GM19351 (cell line): ENCODE measurements around the gene ACTMAP.

Experiments
- ATAC-seq: cut with Tn5 transposase; IDR thresholded peaks from one replicate; pipeline ENCODE4 v1.9.1; 2021; ENCODE audit warnings: mild to moderate bottlenecking, moderate library complexity; ENCODE audit not compliant: unreplicated experiment

ACTMAP gene

DNA sequence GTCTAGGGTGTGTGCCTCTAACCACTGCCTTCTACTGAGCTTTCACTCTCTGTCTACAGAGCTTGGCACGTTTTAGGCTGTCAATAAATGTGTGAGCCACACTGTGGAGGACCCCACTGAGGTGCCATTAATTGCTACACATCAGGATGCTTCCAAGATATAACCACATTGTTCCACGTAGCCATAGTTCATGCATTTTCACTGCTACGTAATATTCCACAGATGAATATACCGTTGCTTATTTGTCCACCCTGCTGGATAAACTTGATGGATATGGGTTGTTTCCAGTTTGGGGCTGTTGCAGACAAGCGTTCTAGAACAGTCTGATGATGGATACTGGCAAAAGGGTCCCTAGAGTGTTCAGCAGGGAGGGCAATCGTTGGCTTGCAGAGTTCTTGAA lies 48.5 kb downstream of the ACTMAP start:
- ATAC-seq, result no peak

DNA sequence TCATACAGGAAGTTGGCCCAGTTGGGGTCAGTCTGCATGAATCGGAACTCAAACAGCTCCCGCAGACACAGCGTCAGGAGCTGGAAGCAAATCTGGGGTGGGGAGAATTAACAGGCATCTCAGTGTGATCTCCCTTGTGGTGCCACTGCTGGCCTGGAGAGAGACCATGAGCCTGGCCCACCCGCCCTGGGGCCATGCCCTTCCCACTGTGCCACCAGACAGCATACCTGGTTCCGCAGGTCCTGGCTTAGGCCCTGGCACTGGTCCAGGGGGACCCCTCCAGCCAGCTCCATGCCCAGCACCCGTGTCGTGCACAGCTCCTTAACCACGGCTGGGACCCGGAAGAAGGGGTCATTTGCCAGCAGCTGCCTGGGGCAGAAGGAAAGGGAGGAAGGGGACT lies 50.2 kb downstream of the ACTMAP start:
- ATAC-seq, result no peak

DNA sequence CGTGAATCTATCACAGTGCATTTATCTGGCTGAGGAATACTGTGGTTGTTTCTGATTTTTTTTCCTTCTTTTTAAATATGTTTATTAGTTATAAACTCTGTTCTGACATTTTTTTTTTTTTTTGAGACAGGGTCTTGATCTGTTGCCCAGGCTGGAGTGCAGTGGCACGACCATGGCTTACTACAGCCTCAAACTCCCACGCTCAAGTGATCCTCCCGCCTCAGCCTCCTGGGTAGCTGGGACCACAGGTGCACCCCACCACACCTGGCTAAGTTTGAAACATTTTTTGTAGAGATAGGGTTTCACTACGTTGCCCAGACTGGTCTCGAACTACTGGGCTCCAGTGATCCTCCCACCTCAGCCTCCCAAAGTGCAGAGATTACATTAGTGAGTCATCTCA lies 53.3 kb downstream of the ACTMAP start:
- no peak for ATAC-seq

DNA sequence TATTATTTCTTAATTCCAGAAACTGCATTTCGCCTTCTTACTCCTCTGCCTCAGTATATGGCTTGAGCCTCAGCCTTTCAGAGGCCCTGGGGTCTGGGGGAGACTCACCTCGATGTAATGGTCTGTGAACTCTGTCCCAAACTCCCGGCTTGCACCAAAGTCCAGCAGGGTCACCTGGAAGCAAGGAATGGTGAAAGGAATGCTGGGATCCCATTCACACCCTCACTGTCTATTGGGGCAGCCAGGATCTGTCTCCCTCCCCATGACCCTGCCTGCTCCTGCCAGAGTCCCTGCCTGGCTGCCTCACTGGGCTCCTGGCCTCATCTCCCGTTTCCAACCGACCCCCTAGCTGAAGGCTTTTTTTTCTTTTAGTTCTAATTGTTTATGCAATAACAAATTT lies 54.4 kb downstream of the ACTMAP start:
- ATAC-seq, result no peak

DNA sequence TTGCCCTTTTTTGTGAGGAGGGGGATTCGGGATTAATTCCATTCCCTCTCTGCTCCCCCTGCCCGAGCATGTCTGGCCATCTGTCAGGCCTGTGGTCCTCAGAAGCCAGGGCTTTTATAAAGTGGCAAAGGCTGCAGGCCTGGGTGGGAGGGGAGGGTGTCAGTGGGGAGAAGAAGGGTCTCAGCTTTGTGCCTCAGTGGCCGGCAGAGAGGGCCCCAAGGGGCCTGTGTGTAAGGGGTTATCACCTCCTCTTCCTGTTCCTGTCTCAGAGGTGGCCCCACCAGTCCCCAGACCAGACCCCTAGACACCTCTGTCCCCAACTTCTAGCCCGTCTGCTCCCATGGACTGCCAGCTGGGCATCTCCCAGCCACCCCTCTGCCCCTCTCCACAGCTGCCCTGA lies 56.4 kb downstream of the ACTMAP start:
- no peak for ATAC-seq

DNA sequence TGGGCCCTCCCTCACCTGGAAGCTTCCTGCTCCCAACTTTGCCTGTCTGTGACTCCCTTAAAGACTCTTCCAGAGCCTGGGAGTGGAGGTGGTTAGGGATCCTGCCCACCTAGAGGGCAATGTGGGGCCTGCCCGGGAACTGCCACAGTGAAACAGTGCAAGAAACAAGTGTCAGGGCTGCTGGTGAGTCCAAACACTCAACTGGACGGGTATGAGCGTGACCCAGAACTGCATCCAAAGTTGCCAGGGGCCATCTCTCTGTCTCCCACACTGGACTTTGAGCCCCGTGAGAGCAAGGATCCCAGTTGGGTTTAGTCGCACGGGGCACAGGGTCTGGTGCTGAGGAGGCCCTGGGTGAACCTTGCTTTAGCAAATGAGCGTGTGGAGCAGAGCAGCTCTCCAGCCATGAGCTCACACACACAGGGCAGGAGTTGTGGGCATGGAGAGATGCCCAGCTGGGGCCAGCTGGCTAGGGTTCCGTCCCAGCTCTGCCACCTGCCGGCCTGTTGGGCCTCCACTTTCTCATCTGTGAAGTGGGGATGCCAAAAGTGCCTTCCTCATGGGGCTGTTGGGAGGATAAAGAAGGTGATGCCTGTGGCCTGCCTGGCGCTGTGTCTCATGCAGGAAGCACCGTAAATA lies 57.0 kb downstream of the ACTMAP start:
- no peak for ATAC-seq

DNA sequence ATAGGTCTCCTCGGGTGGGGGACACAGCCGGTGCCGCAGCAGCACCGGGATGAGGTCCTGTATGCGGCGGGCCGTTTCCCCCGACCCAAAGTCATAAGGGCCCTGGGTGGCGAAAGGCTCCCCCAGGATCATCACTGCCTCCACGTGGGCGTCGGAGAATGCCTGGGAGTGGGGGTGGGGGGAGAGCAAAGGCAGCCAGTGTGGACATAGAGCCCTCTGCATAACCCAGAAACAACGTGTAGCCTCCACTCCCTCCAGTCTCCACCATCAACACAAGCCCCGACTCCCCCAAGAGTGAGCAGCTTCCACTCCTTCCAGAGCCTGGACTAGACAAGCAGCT lies 58.1 kb downstream of the ACTMAP start:
- ATAC-seq, result no peak

DNA sequence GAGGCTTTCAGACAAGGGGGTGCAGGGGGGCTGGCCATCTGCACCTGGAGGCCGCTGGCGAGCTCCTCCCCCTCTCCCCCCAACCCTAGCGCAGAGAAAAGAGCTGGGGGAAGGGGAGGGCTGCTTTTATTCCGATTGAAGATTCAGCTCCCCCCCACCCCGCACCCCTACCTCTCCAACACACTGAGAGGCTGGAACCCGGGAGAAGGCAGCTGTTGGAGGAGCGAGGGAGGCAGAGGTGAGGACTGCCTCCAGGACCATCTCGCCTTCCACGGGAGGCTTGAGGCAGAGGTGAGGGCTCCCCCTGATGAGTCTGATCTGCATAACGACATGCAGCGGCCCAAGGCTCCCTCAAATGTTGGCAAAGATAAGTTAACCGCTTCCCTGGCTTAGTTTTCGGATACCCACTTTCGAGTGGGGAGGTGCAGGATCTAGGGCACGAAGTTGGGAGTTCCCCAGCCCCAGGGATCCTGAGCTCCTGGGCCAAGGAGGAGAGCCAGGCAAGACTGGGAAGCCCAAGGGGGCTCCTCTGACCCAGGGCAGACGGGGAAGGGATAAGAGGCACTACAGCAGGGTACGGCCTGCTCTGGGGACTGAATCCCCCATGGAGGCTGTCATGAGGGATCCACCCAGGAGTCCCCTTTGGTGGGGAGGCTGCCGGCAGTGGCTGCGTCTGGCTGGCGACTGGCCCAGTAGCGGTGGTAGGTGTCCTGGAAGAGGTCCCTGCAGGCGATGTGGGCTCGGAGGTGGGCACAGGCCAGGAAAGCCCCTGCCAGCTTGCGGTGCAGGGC lies 58.7 kb downstream of the ACTMAP start:
- no peak for ATAC-seq
